Esophagus (tissue), 2 donors: ENCODE data around the gene F13A1. TPM values are rescaled to one million over a fixed set of nuclear protein-coding genes. Genes with fewer than 3 reads are reported as not detected.

Experiments used
- H3K27ac ChIP-seq, 2 donors: one replicate each; pipeline ENCODE4 v1.5.1; 2013; ENCODE audit warnings: low read depth in 2 of 2, mild to moderate bottlenecking in 2 of 2, inconsistent platforms in 1 of 2, low read length in 1 of 2, moderate library complexity in 1 of 2
- H3K27me3 ChIP-seq, 2 donors: one replicate each; pipeline ENCODE4 v1.6.1; 2013; ENCODE audit warnings: low read length in 2 of 2, control low read depth in 1 of 2, mild to moderate bottlenecking in 1 of 2; ENCODE audit not compliant: insufficient read depth in 2 of 2, control insufficient read depth in 1 of 2
- H3K36me3 ChIP-seq, 2 donors: one replicate each; pipeline ENCODE4 v1.6.1; 2013; ENCODE audit warnings: low read length in 1 of 2; ENCODE audit not compliant: control insufficient read depth in 2 of 2, insufficient read depth in 2 of 2
- H3K4me1 ChIP-seq, 2 donors: one replicate each; pipeline ENCODE4 v1.6.1; 2013; ENCODE audit warnings: low read length in 1 of 2; ENCODE audit not compliant: control insufficient read depth in 2 of 2, insufficient read depth in 2 of 2
- H3K4me3 ChIP-seq, 2 donors: one replicate each; pipeline ENCODE4 v1.5.1; 2013; ENCODE audit warnings: low read length in 2 of 2, mild to moderate bottlenecking in 2 of 2, low read depth in 1 of 2, moderate library complexity in 1 of 2
- H3K9me3 ChIP-seq, 2 donors: one replicate each; pipeline ENCODE4 v1.6.1; 2013; ENCODE audit warnings: mild to moderate bottlenecking in 2 of 2, low read depth in 1 of 2, low read length in 1 of 2, moderate library complexity in 1 of 2; ENCODE audit not compliant: control insufficient read depth in 2 of 2, insufficient read depth in 1 of 2
- WGBS, 2 donors: extraction: QIAGEN DNeasy Blood & Tissue Kit; methylation state at CpG; one replicate each; pipeline ENCODE4 v1.1.7; 2013; 5-methylcytosine and 5-hydroxymethylcytosine counted together
- polyA plus RNA-seq, 2 donors: library from polyadenylated mRNA; stranded (reverse); fragments of 200-250 nt; gene quantifications; one replicate each; pipeline ENCODE4 v1.2.3, GENCODE V29; 2013
- donor health status: healthy with polysubstance abuse.
- donor health status: Bipolar disorder and iron deficiency.

The F13A1 gene
- polyA plus RNA-seq, 2 donors = 4.1 to 4.5 TPM

- H3K9me3 ChIP-seq = no peaks in the 10 kb centered on the region
- no peak overlapping the region for H3K27ac ChIP-seq
- H3K4me1 ChIP-seq = no peaks in the 10 kb centered on the region
- H3K27me3 ChIP-seq = no peaks in the 10 kb centered on the region
- H3K4me3 ChIP-seq = no peak overlapping the region
- 84 to 92% methylated on average over 3 of the region's 3 CpGs for WGBS, 2 donors
- no peaks in the 10 kb centered on the region for H3K36me3 ChIP-seq
Measured at GRCh38 chr6:6287415-6287814, 33.0 kb downstream of the F13A1 start.

GRCh38 chr6:6285679-6286078, 34.8 kb downstream of the F13A1 start:
- no peaks in the 10 kb centered on the region for H3K4me1 ChIP-seq
- no peaks in the 10 kb centered on the region for H3K9me3 ChIP-seq
- no peaks in the 10 kb centered on the region for H3K27me3 ChIP-seq
- H3K36me3 ChIP-seq = no peaks in the 10 kb centered on the region
- no peak overlapping the region for H3K4me3 ChIP-seq
- WGBS, 2 donors = 92 to 94% methylated on average over 11 of the region's 11 CpGs
- no peak overlapping the region for H3K27ac ChIP-seq

- Histone ChIP-seq H3K27me3 (no peaks in the 10 kb centered on the region), H3K9me3 (no peaks in the 10 kb centered on the region), H3K36me3 (no peaks in the 10 kb centered on the region), H3K27ac (no peak overlapping the region), H3K4me1 (no peaks in the 10 kb centered on the region), H3K4me3 (no peak overlapping the region)
- 72 to 77% methylated on average over 6 of the region's 6 CpGs for WGBS, 2 donors
Measured at GRCh38 chr6:6284221-6284966, 36.1 kb downstream of the F13A1 start.

GRCh38 chr6:6283746-6284145, 36.7 kb downstream of the F13A1 start:
- no peak overlapping the region for H3K4me3 ChIP-seq
- H3K4me1 ChIP-seq = no peaks in the 10 kb centered on the region
- H3K9me3 ChIP-seq = no peaks in the 10 kb centered on the region
- H3K27ac ChIP-seq = no peak overlapping the region
- WGBS, 2 donors = 72 to 80% methylated on average over 2 of the region's 2 CpGs
- H3K27me3 ChIP-seq = no peaks in the 10 kb centered on the region
- H3K36me3 ChIP-seq = no peaks in the 10 kb centered on the region

GRCh38 chr6:6282716-6283115, 37.7 kb downstream of the F13A1 start:
- Histone ChIP-seq H3K4me3 (no peak overlapping the region), H3K4me1 (no peaks in the 10 kb centered on the region), H3K9me3 (no peaks in the 10 kb centered on the region), H3K36me3 (no peaks in the 10 kb centered on the region), H3K27me3 (no peaks in the 10 kb centered on the region), H3K27ac (no peak overlapping the region)
- WGBS, 2 donors = 65 to 74% methylated on average over 1 of the region's 1 CpG

- Histone ChIP-seq H3K9me3 (no peaks in the 10 kb centered on the region), H3K36me3 (no peaks in the 10 kb centered on the region), H3K27me3 (no peaks in the 10 kb centered on the region), H3K27ac (no peak overlapping the region), H3K4me3 (no peak overlapping the region), H3K4me1 (no peaks in the 10 kb centered on the region)
- 78 to 80% methylated on average over 4 of the region's 4 CpGs for WGBS, 2 donors
Measured at GRCh38 chr6:6277413-6277812, 43.0 kb downstream of the F13A1 start.

- Histone ChIP-seq H3K9me3 (no peaks in the 10 kb centered on the region), H3K27ac (no peak overlapping the region), H3K4me1 (no peaks in the 10 kb centered on the region), H3K4me3 (no peak overlapping the region), H3K36me3 (no peaks in the 10 kb centered on the region), H3K27me3 (no peaks in the 10 kb centered on the region)
- WGBS, 2 donors = 77 to 79% methylated on average over 7 of the region's 7 CpGs
Measured at GRCh38 chr6:6270948-6271535, 49.4 kb downstream of the F13A1 start.

- H3K36me3 ChIP-seq = no peaks in the 10 kb centered on the region
- H3K4me1 ChIP-seq = no peaks in the 10 kb centered on the region
- no peak overlapping the region for H3K4me3 ChIP-seq
- H3K9me3 ChIP-seq = peaks cover 0 to 2% of the 10 kb centered on the region in 2 donors
- H3K27ac ChIP-seq = no peak overlapping the region
- H3K27me3 ChIP-seq = no peaks in the 10 kb centered on the region
- WGBS, 2 donors = 83% methylated on average over 6 of the region's 6 CpGs
Measured at GRCh38 chr6:6260196-6260722, 60.2 kb downstream of the F13A1 start.

GRCh38 chr6:6256886-6257285, 63.6 kb downstream of the F13A1 start:
- no peaks in the 10 kb centered on the region for H3K36me3 ChIP-seq

GRCh38 chr6:6256259-6256658, 64.2 kb downstream of the F13A1 start:
- Histone ChIP-seq H3K4me1 (no peaks in the 10 kb centered on the region), H3K27ac (no peak overlapping the region), H3K9me3 (no peaks in the 10 kb centered on the region), H3K27me3 (no peaks in the 10 kb centered on the region), H3K4me3 (no peak overlapping the region), H3K36me3 (no peaks in the 10 kb centered on the region)
- WGBS, 2 donors = 66 to 86% methylated on average over 4 of the region's 4 CpGs

More at GRCh38 chr6:6256886-6257285, 63.6 kb downstream of the F13A1 start:
- H3K27me3 ChIP-seq = no peaks in the 10 kb centered on the region
- H3K4me3 ChIP-seq = no peak overlapping the region
- no peak overlapping the region for H3K27ac ChIP-seq
- H3K9me3 ChIP-seq = no peaks in the 10 kb centered on the region
- 62 to 65% methylated on average over 2 of the region's 2 CpGs for WGBS, 2 donors
- no peaks in the 10 kb centered on the region for H3K4me1 ChIP-seq
